ENCODE data around the gene IFI16. TPM values are rescaled to one million over a fixed set of nuclear protein-coding genes. Genes with fewer than 3 reads are reported as not detected.

The IFI16 gene
- polyA plus RNA-seq, 2 of the 4 experiments (the other 2 are of a cell fraction): 1.5 to 3.3 TPM

GRCh38 chr1:159076438-159077119 lies 66.9 kb downstream of the IFI16 start, which contains the start of gene AIM2 (continued):
- TF ChIP-seq HEYL (CRISPR knock-in tag; IDR thresholded peaks at IDR 0.05) (no peak), RAD21 (conservative IDR thresholded peaks at IDR 0.05 in 1 of 2, IDR thresholded peaks at IDR 0.05 in 1 of 2) (no peak), SREBF2 (IDR thresholded peaks at IDR 0.05) (no peak), RCOR1 (IDR thresholded peaks at IDR 0.05; ENCODE audit: low read depth, low read length) (no peak), HOXB13 (CRISPR knock-in tag; IDR thresholded peaks at IDR 0.05; ENCODE audit: low read depth) (no peak)

DNA sequence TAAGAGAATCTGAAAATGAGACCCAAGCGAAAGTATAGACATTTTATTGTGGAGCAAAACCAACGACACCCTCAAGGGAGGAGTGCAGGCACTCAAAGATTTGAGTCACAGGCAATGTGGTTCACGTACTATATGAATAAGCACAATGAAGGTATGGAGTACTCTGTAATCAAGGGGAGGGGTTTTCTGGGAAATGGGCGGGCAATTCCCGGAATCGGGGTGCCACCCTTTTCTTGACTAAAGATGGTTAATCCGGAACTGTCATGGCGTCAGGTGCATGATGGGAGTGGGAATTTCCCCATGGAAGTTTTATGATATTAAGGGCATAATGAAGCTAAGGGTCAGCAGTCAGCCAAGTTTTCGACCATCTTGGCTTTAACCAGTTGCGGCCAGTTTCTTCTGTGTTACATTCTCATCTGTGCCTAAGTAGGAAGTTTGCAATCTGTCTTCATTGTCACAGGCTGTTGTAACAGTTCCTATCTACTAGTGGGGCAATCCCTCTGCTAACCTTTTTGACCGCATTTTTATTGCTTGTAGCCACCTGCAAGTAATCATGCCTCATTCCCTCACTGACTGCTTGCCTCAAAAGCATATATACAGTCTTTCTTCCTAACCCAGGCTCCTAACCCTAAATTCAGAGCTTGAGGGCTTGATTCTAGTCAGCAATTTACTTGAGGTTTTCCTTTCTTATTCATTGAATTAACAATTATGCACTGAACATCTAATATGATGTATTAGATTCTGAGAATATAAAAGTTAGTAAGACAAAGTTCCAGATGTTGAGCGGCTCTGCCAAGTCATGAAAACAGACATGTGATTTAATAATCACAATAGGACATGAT lies 67.6 kb downstream of the IFI16 start:
- 61% methylated on average over 12 of the region's 12 CpGs for WGBS (ENCODE audit: missing lambda C conversion rate)
- no peak for ATAC-seq
- Histone ChIP-seq H3K27ac (no peak overlapping the region), H3K4me3 (no peak overlapping the region), H3K4me2 (no peak overlapping the region), H3K9me3 (no peaks in the 10 kb centered on the region), H3K4me1 (no peaks in the 10 kb centered on the region)
- no peak for FAIRE-seq
- TF ChIP-seq SMC3 (IDR thresholded peaks at IDR 0.05) (no peak), HEYL (CRISPR knock-in tag; IDR thresholded peaks at IDR 0.05) (no peak), HMGXB4 (CRISPR knock-in tag; IDR thresholded peaks at IDR 0.05; ENCODE audit: borderline replicate concordance) (no peak), HOXA7 (CRISPR knock-in tag; IDR thresholded peaks at IDR 0.05) (no peak), GATA3 (IDR thresholded peaks at IDR 0.05; ENCODE audit: borderline replicate concordance) (no peak), BHLHE40 (IDR thresholded peaks at IDR 0.05; ENCODE audit: low read depth, low read length) (no peak), CBX2 (IDR thresholded peaks at IDR 0.05; ENCODE audit: borderline replicate concordance, low read depth) (no peak), HDAC2 (IDR thresholded peaks at IDR 0.05) (no peak), NR3C1 (IDR thresholded peaks at IDR 0.05) (no peak), MAZ (IDR thresholded peaks at IDR 0.05; ENCODE audit: borderline replicate concordance, low read depth, low read length) (no peak)
- ChIA-PET CTCF (no interaction called here), POLR2A (no interaction called here)
- DNase-seq (ENCODE audit: low read depth in 1 of 2, low spot score in 1 of 2): no peak

DNA sequence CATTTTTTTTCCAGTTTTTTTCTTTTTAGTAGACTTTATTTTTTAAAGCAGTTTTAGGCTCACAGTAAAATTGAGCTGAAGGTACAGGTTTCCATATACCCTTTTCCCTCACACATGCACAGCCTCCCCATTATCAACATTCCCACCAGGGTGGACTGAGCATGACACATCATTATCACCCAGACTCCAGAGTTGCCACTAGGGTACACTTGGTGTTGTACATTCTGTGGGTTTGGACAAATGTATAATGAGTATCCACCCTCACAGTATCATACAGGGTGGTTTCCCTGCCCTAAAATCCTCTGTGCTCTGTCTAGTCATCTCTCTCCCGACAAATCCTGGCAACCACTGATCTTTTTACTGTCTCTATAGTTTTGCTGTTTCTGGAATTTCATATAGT lies 69.8 kb downstream of the IFI16 start:
- ATAC-seq (peak in 1 of 2 experiments; percentile 39; a peak in 1 of 6 replicates), DNase-seq (ENCODE audit: low read depth in 1 of 2, low spot score in 1 of 2) (no peak), FAIRE-seq (no peak)
- Histone ChIP-seq H3K27ac (no peak overlapping the region), H3K4me3 (no peak overlapping the region), H3K4me2 (no peak overlapping the region), H3K4me1 (no peaks in the 10 kb centered on the region), H3K9me3 (no peaks in the 10 kb centered on the region)
- ChIA-PET POLR2A (no interaction called here), CTCF (no interaction called here)
- TF ChIP-seq HOXB13 (CRISPR knock-in tag; IDR thresholded peaks at IDR 0.05; ENCODE audit: low read depth) (no peak), PHF8 (IDR thresholded peaks at IDR 0.05; ENCODE audit: borderline replicate concordance, low read depth) (no peak), GATA3 (IDR thresholded peaks at IDR 0.05; ENCODE audit: borderline replicate concordance) (no peak), CEBPB (IDR thresholded peaks at IDR 0.05) (no peak), CHD2 (IDR thresholded peaks at IDR 0.05; ENCODE audit: low read length, partially characterized antibody) (no peak), JUNB (IDR thresholded peaks at IDR 0.05) (no peak), RNF2 (IDR thresholded peaks at IDR 0.05; ENCODE audit: borderline replicate concordance, low read depth) (no peak), ZC3H11A (IDR thresholded peaks at IDR 0.05) (no peak), ZFP36 (IDR thresholded peaks at IDR 0.05; ENCODE audit: borderline replicate concordance, partially characterized antibody) (no peak), HEYL (CRISPR knock-in tag; IDR thresholded peaks at IDR 0.05) (no peak), FOSB (CRISPR knock-in tag; IDR thresholded peaks at IDR 0.05) (no peak), FOSL2 (IDR thresholded peaks at IDR 0.05) (no peak), FOSL2 (CRISPR knock-in tag; IDR thresholded peaks at IDR 0.05) (no peak), BHLHE40 (IDR thresholded peaks at IDR 0.05; ENCODE audit: low read depth, low read length) (no peak), HES2 (IDR thresholded peaks at IDR 0.05) (no peak), CBX8 (IDR thresholded peaks at IDR 0.05) (no peak)
- TF ChIP-seq, protein P1, sequence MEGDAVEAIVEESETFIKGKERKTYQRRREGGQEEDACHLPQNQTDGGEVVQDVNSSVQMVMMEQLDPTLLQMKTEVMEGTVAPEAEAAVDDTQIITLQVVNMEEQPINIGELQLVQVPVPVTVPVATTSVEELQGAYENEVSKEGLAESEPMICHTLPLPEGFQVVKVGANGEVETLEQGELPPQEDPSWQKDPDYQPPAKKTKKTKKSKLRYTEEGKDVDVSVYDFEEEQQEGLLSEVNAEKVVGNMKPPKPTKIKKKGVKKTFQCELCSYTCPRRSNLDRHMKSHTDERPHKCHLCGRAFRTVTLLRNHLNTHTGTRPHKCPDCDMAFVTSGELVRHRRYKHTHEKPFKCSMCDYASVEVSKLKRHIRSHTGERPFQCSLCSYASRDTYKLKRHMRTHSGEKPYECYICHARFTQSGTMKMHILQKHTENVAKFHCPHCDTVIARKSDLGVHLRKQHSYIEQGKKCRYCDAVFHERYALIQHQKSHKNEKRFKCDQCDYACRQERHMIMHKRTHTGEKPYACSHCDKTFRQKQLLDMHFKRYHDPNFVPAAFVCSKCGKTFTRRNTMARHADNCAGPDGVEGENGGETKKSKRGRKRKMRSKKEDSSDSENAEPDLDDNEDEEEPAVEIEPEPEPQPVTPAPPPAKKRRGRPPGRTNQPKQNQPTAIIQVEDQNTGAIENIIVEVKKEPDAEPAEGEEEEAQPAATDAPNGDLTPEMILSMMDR (IDR thresholded peaks at IDR 0.05): no peak
- TF ChIP-seq, protein P2, sequence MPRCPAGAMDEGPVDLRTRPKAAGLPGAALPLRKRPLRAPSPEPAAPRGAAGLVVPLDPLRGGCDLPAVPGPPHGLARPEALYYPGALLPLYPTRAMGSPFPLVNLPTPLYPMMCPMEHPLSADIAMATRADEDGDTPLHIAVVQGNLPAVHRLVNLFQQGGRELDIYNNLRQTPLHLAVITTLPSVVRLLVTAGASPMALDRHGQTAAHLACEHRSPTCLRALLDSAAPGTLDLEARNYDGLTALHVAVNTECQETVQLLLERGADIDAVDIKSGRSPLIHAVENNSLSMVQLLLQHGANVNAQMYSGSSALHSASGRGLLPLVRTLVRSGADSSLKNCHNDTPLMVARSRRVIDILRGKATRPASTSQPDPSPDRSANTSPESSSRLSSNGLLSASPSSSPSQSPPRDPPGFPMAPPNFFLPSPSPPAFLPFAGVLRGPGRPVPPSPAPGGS (IDR thresholded peaks at IDR 0.05): no peak
- 28% methylated on average over 1 of the region's 1 CpG for WGBS (ENCODE audit: missing lambda C conversion rate)
